ENCODE results near the gene ETV6. TPM values are rescaled to one million over a fixed set of nuclear protein-coding genes. Genes with fewer than 3 reads are reported as not detected.

Gene ETV6
- total RNA-seq, 2 experiments from 2014 or later = 28.5 to 30.2 TPM

- Mint-ChIP-seq H3K4me1 (ENCODE audit: low read depth) (peaks cover 87% of the 10 kb centered on the region), H3K36me3 (ENCODE audit: low read depth) (peaks cover 9% of the 10 kb centered on the region), H3K4me3 (no peak overlapping the region), H3K27me3 (no peaks in the 10 kb centered on the region), H3K27ac (no peak overlapping the region), H3K9me3 (no peaks in the 10 kb centered on the region)
- TF ChIP-seq CTCF (IDR thresholded peaks at IDR 0.05) = no peak
- Histone ChIP-seq H3K27ac (ENCODE audit: low read depth in 1 of 2, low read length in 2 of 2) (no peak overlapping the region), H3K4me1 (ENCODE audit: insufficient read depth, low read length) (peaks cover 32% of the 10 kb centered on the region), H3K36me3 (ENCODE audit: insufficient read depth, low read length) (peaks cover 10% of the 10 kb centered on the region), H3K27me3 (ENCODE audit: control insufficient read depth in 1 of 2, insufficient read depth in 2 of 2, low read length in 2 of 2) (no peaks in the 10 kb centered on the region), H3K9me3 (ENCODE audit: control insufficient read depth in 1 of 2, insufficient read depth in 1 of 2, low read length in 2 of 2) (no peaks in the 10 kb centered on the region), H3K4me3 (ENCODE audit: low read length) (no peak overlapping the region)
- ChIA-PET POLR2A (no interaction called here), CTCF (interaction anchor here (1.1 kb wide), 1 partner anchor 9 kb away, joined by 3 read pairs; no protein-coding TSS in a partner anchor)
- intact Hi-C loops (cut with DNase I, micrococcal nuclease) = no loop called here
- DNase-seq = no peak
- ATAC-seq (ENCODE audit: poor library complexity) = no peak
Observed at GRCh38 chr12:11666131-11667050, 16.9 kb downstream of the ETV6 start.

- DNase-seq (peak in 1 of 14 experiments; percentile 26), ATAC-seq (ENCODE audit: poor library complexity) (no peak)
- Histone ChIP-seq H3K9me3 (ENCODE audit: control insufficient read depth in 1 of 2, insufficient read depth in 1 of 2, low read length in 2 of 2) (no peaks in the 10 kb centered on the region), H3K27ac (ENCODE audit: low read depth in 1 of 2, low read length in 2 of 2) (no peak overlapping the region), H3K4me3 (ENCODE audit: low read length) (no peak overlapping the region), H3K4me1 (ENCODE audit: insufficient read depth, low read length) (peaks cover 24% of the 10 kb centered on the region), H3K36me3 (ENCODE audit: insufficient read depth, low read length) (peaks cover 5% of the 10 kb centered on the region), H3K27me3 (ENCODE audit: control insufficient read depth in 1 of 2, insufficient read depth in 2 of 2, low read length in 2 of 2) (no peaks in the 10 kb centered on the region)
- Mint-ChIP-seq H3K9me3 (no peaks in the 10 kb centered on the region), H3K27ac (no peak overlapping the region), H3K36me3 (ENCODE audit: low read depth) (peaks cover 4% of the 10 kb centered on the region), H3K4me1 (ENCODE audit: low read depth) (peaks cover 87% of the 10 kb centered on the region), H3K27me3 (no peaks in the 10 kb centered on the region), H3K4me3 (no peak overlapping the region)
- no peak for TF ChIP-seq CTCF (IDR thresholded peaks at IDR 0.05)
- CTCF ChIA-PET = no interaction called here
- POLR2A ChIA-PET = no interaction called here
- intact Hi-C loops (cut with DNase I, micrococcal nuclease) = no loop called here
Observed at GRCh38 chr12:11667171-11667570, 17.7 kb downstream of the ETV6 start.

- CTCF ChIA-PET = no interaction called here
- no peaks in the 10 kb centered on the region for H3K9me3 Mint-ChIP-seq
- H3K27ac Mint-ChIP-seq = no peak overlapping the region
- Histone ChIP-seq H3K27ac (ENCODE audit: low read depth in 1 of 2, low read length in 2 of 2) (no peak overlapping the region), H3K27me3 (ENCODE audit: control insufficient read depth in 1 of 2, insufficient read depth in 2 of 2, low read length in 2 of 2) (no peaks in the 10 kb centered on the region), H3K4me1 (ENCODE audit: insufficient read depth, low read length) (peaks cover 24% of the 10 kb centered on the region), H3K9me3 (ENCODE audit: control insufficient read depth in 1 of 2, insufficient read depth in 1 of 2, low read length in 2 of 2) (no peaks in the 10 kb centered on the region), H3K4me3 (ENCODE audit: low read length) (no peak overlapping the region), H3K36me3 (ENCODE audit: insufficient read depth, low read length) (peaks cover 5% of the 10 kb centered on the region)
- H3K36me3 Mint-ChIP-seq (ENCODE audit: low read depth) = no peaks in the 10 kb centered on the region
- H3K4me3 Mint-ChIP-seq = no peak overlapping the region
- ATAC-seq (ENCODE audit: poor library complexity) (no peak), DNase-seq (no peak)
- POLR2A ChIA-PET = no interaction called here
- no peaks in the 10 kb centered on the region for H3K27me3 Mint-ChIP-seq
- H3K4me1 Mint-ChIP-seq (ENCODE audit: low read depth) = peaks cover 88% of the 10 kb centered on the region
- intact Hi-C loops (cut with DNase I, micrococcal nuclease) = no loop called here
- no peak for TF ChIP-seq CTCF (IDR thresholded peaks at IDR 0.05)
Observed at GRCh38 chr12:11668611-11669010, 19.1 kb downstream of the ETV6 start.
